SK-N-SH (cell line): Measurements from ENCODE around the gene GADD45B.

ENCODE experiments used
- CTCF ChIP-seq: fragments of 200-600 bp; sonication (generic); IDR thresholded peaks from 2 replicates; pipeline ENCODE4 v1.6.1; 2017; ENCODE audit warnings: antibody characterized with exemption, mild to moderate bottlenecking, moderate library complexity
- EZH2phosphoT487 ChIP-seq: fragments of 200-600 bp; sonication (generic); IDR thresholded peaks from 2 replicates; pipeline ENCODE4 v1.6.1; 2017; ENCODE audit warnings: low read depth, mixed run types, mild to moderate bottlenecking, antibody characterized with exemption, moderate library complexity, borderline replicate concordance
- POLR2AphosphoS5 ChIP-seq: IDR thresholded peaks from 2 replicates; pipeline ENCODE4 v1.6.1; 2012; ENCODE audit warnings: low read depth, low read length
- TAF1 ChIP-seq: IDR thresholded peaks from 2 replicates; pipeline ENCODE4 v1.6.1; 2012; ENCODE audit warnings: low read depth, mild to moderate bottlenecking, low read length, moderate library complexity, borderline replicate concordance
- USF2 ChIP-seq: fragments of 150-350 bp; IDR thresholded peaks from 2 replicates; pipeline ENCODE4 v1.6.1; 2017; ENCODE audit warnings: antibody characterized with exemption, low read length, low read depth, borderline replicate concordance
- ZBTB33 ChIP-seq: IDR thresholded peaks from 2 replicates; pipeline ENCODE4 v1.4.0; 2012; ENCODE audit warnings: low read depth, borderline replicate concordance

- TF ChIP-seq POLR2AphosphoS5 (no peak), EZH2phosphoT487 (no peak), USF2 (no peak), CTCF (no peak), TAF1 (no peak), ZBTB33 (no peak)
Measured at GRCh38 chr19:2492870-2493269, 16.9 kb downstream of the GADD45B start.
